Vagina (tissue), 2 donors: Measurements from ENCODE around the gene LEMD2.

ENCODE experiments used
- POLR2A ChIP-seq, 2 donors: fragments of 450-650 bp; IDR thresholded peaks; one replicate each; pipeline ENCODE4 v1.6.1; 2017; ENCODE audit warnings: antibody characterized with exemption in 2 of 2, mild to moderate bottlenecking in 2 of 2, moderate library complexity in 2 of 2
- POLR2AphosphoS5 ChIP-seq, 2 donors: sonication (generic); formaldehyde crosslinking; IDR thresholded peaks; one replicate each; pipeline ENCODE4 v1.9.0; 2017; ENCODE audit warnings: antibody characterized with exemption in 2 of 2, mild to moderate bottlenecking in 2 of 2, low read depth in 1 of 2; ENCODE audit not compliant: insufficient read depth in 1 of 2
- TF ChIP-seq, protein P1 (sequence below), 3 experiments: fragments of 450-650 bp in 2 of 3; fragments of 200-600 bp in 1 of 3; sonication (generic) in 1 of 3; IDR thresholded peaks; one replicate each; pipeline ENCODE4 v1.5.1; 2017 to 2019; ENCODE audit warnings: antibody characterized with exemption in 3 of 3, mild to moderate bottlenecking in 2 of 3, moderate library complexity in 2 of 3

DNA sequence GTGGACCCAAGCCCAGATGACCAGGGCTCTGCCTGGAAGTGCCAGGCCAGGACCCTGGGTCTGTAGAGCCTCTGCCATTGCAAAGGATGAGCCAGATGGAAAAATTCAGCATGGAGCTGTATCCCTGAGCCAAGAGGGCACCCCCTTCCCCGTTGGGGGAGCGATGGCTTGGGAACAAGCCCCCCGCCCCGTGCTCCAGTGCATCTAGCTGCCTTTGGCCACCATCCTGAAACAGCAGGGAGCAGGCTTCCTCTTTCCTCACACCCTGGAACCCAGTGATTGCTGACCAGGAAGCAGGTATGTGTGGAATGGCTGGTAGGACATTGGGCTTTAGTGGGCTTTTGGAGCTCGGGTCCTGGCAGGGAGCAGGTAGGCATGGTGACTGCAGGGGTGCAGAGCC is 12.7 kb upstream of the LEMD2 start:
- TF ChIP-seq, protein P1, sequence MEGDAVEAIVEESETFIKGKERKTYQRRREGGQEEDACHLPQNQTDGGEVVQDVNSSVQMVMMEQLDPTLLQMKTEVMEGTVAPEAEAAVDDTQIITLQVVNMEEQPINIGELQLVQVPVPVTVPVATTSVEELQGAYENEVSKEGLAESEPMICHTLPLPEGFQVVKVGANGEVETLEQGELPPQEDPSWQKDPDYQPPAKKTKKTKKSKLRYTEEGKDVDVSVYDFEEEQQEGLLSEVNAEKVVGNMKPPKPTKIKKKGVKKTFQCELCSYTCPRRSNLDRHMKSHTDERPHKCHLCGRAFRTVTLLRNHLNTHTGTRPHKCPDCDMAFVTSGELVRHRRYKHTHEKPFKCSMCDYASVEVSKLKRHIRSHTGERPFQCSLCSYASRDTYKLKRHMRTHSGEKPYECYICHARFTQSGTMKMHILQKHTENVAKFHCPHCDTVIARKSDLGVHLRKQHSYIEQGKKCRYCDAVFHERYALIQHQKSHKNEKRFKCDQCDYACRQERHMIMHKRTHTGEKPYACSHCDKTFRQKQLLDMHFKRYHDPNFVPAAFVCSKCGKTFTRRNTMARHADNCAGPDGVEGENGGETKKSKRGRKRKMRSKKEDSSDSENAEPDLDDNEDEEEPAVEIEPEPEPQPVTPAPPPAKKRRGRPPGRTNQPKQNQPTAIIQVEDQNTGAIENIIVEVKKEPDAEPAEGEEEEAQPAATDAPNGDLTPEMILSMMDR (IDR thresholded peaks at IDR 0.05) = no peak
- TF ChIP-seq POLR2A (IDR thresholded peaks at IDR 0.05) (no peak), POLR2AphosphoS5 (IDR thresholded peaks at IDR 0.05; ENCODE audit: insufficient read depth in 1 of 2, low read depth in 1 of 2) (no peak)
